HepG2 (cell line): ENCODE data around the gene BCAS3. TPM values are rescaled to one million over a fixed set of nuclear protein-coding genes. Genes with fewer than 3 reads are reported as not detected.

Experiments used
- ARNTL ChIP-seq: sonication (generic); formaldehyde crosslinking; IDR thresholded peaks from 2 replicates; pipeline ENCODE4 v1.4.0; 2020; ENCODE audit warnings: mild to moderate bottlenecking, missing genetic modification reagents
- FLYWCH1 ChIP-seq: sonication (generic); formaldehyde crosslinking; IDR thresholded peaks from 2 replicates; pipeline ENCODE4 v1.8.1; 2023; ENCODE audit warnings: mild to moderate bottlenecking, missing genetic modification reagents
- HNRNPK ChIP-seq: fragments of 200-400 bp; formaldehyde crosslinking; IDR thresholded peaks from 2 replicates; pipeline ENCODE4 v1.6.1; 2018; ENCODE audit warnings: low read length, low read depth, moderate library complexity, mild to moderate bottlenecking; ENCODE audit not compliant: poor library complexity, severe bottlenecking
- NCOR1 ChIP-seq: fragments of 200-600 bp; sonication (generic); IDR thresholded peaks from 2 replicates; pipeline ENCODE4 v1.7.0; 2017; ENCODE audit warnings: antibody characterized with exemption, low read length, borderline replicate concordance
- NR3C1 ChIP-seq: sonication (generic); formaldehyde crosslinking; IDR thresholded peaks from 2 replicates; pipeline ENCODE4 v1.4.0; 2020; ENCODE audit warnings: missing genetic modification reagents
- REPIN1 ChIP-seq: sonication (generic); formaldehyde crosslinking; IDR thresholded peaks from 2 replicates; pipeline ENCODE4 v1.8.0; 2022; ENCODE audit warnings: missing genetic modification reagents, low read depth, mild to moderate bottlenecking, borderline replicate concordance
- SIX4 ChIP-seq: sonication (generic); formaldehyde crosslinking; IDR thresholded peaks from 2 replicates; pipeline ENCODE4 v1.4.0; 2020; ENCODE audit warnings: missing genetic modification reagents
- SSRP1 ChIP-seq: IDR thresholded peaks from 2 replicates; pipeline ENCODE4 v1.6.1; 2016; ENCODE audit warnings: control low read depth
- ZBTB8A ChIP-seq: sonication (generic); formaldehyde crosslinking; IDR thresholded peaks from 2 replicates; pipeline ENCODE4 v1.4.0; 2020; ENCODE audit warnings: mild to moderate bottlenecking, low read depth, missing genetic modification reagents, borderline replicate concordance
- ZFY ChIP-seq: sonication (generic); formaldehyde crosslinking; IDR thresholded peaks from 2 replicates; pipeline ENCODE4 v1.4.0; 2020; ENCODE audit warnings: missing genetic modification reagents
- ZNF101 ChIP-seq: sonication (generic); formaldehyde crosslinking; IDR thresholded peaks from 2 replicates; pipeline ENCODE4 v1.4.0; 2020; ENCODE audit warnings: mild to moderate bottlenecking, low read depth, missing genetic modification reagents, borderline replicate concordance
- ZNF263 ChIP-seq: sonication (generic); formaldehyde crosslinking; IDR thresholded peaks from 2 replicates; pipeline ENCODE4 v1.4.0; 2020; ENCODE audit warnings: missing genetic modification reagents
- ZNF552 ChIP-seq: sonication (generic); formaldehyde crosslinking; IDR thresholded peaks from 2 replicates; pipeline ENCODE4 v1.9.0; 2022; ENCODE audit warnings: missing genetic modification reagents, mild to moderate bottlenecking, borderline replicate concordance
- polyA plus RNA-seq, 8 experiments: library from polyadenylated mRNA; depleted of rRNA in 3 of 8; stranded (reverse) in 7 of 8; unstranded in 1 of 8; fragments of >200 nt; fragmentation: Illumina TruSeq in 4 of 8; extraction: Trizol in 4 of 8; gene quantifications; 2 replicates each; pipeline versions ENCODE4 v1.2.1 to v1.2.3, GENCODE V29; 2011 to 2016; ENCODE audit warnings: low read depth in 4 of 8, missing spikeins in 1 of 8, mixed read lengths in 1 of 8; ENCODE audit not compliant: insufficient read depth in 1 of 8
- total RNA-seq, 5 experiments: library from RNA; depleted of rRNA; stranded (reverse); fragments of >200 nt; fragmentation: Illumina TruSeq; extraction: Trizol; gene quantifications; 2 replicates each; pipeline ENCODE4 v1.2.3, GENCODE V29; 2016; ENCODE audit warnings: low read depth in 1 of 5
- TF ChIP-seq, protein P1 (sequence below): sonication (generic); formaldehyde crosslinking; IDR thresholded peaks from 2 replicates; pipeline ENCODE4 v1.5.0; 2020; ENCODE audit warnings: missing genetic modification reagents
- TF ChIP-seq, protein P2 (sequence below): sonication (generic); formaldehyde crosslinking; IDR thresholded peaks from 2 replicates; pipeline ENCODE4 v1.5.0; 2020; ENCODE audit warnings: missing genetic modification reagents, mild to moderate bottlenecking, borderline replicate concordance
- TF ChIP-seq, protein P3 (sequence below): sonication (generic); formaldehyde crosslinking; IDR thresholded peaks from 2 replicates; pipeline ENCODE4 v1.5.1; 2020; ENCODE audit warnings: mild to moderate bottlenecking, missing genetic modification reagents, borderline replicate concordance
- TF ChIP-seq, protein P4 (sequence below): sonication (generic); formaldehyde crosslinking; IDR thresholded peaks from 2 replicates; pipeline ENCODE4 v1.4.0; 2020; ENCODE audit warnings: mild to moderate bottlenecking, missing genetic modification reagents
- TF ChIP-seq, protein P5 (sequence below): sonication (generic); formaldehyde crosslinking; IDR thresholded peaks from 2 replicates; pipeline ENCODE4 v1.9.0; 2021; ENCODE audit warnings: missing genetic modification reagents, mild to moderate bottlenecking, borderline replicate concordance
- TF ChIP-seq, protein P6 (sequence below): sonication (generic); formaldehyde crosslinking; IDR thresholded peaks from 2 replicates; pipeline ENCODE4 v1.4.0; 2020; ENCODE audit warnings: missing genetic modification reagents, borderline replicate concordance

BCAS3 gene
- total and polyA plus RNA-seq, 2 of the 13 experiments (the other 11 are each of a cell fraction or from before 2014, with no cell fraction given) = 10.7 to 11.2 TPM

DNA sequence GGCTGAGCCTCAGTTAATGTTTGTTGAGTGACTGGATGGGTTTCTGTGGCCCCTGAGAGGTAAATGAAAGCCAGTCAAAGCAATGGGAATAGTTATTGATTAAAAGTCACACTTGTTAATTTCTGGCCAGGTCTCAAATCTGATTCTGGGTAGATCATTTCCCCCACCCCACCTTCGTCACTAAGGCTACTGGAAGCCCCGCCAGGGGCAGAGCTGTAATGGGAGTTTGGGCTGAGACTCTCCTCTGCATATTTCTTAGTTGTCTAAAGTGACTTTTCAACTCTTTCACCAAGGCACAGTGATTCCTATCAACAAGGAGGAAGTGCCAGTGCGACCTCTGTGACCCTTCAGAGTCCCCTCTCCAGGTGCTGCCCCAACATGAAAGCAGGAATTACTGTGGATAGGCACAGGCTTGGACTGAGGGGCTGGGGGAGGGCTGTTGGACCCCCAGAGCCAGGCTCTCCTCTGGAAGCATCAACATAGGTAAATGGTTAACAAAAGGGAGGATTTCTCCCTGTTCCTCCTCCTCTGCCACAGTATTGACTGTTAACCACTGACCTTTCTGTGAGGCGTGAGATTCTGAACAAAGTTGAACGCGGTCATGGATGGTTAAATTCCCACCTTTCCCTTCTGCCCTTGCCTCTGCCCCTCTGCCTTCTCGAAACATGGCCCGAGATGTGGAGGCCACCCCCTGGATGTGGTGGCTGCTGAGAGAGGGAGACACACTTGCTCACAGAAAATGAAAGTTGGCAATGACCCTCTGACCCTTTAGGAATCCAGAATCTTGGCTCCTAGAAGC, 701.2 kb downstream of the BCAS3 start (continued):
- TF ChIP-seq, protein P1, sequence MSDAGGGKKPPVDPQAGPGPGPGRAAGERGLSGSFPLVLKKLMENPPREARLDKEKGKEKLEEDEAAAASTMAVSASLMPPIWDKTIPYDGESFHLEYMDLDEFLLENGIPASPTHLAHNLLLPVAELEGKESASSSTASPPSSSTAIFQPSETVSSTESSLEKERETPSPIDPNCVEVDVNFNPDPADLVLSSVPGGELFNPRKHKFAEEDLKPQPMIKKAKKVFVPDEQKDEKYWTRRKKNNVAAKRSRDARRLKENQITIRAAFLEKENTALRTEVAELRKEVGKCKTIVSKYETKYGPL = no peak
- TF ChIP-seq HNRNPK (no peak), ARNTL (CRISPR knock-in tag) (no peak), ZNF263 (peak; percentile 75), REPIN1 (CRISPR knock-in tag) (no peak), NCOR1 (no peak), FLYWCH1 (CRISPR knock-in tag) (no peak), ZBTB8A (CRISPR knock-in tag) (no peak), SIX4 (CRISPR knock-in tag) (no peak), NR3C1 (CRISPR knock-in tag) (no peak), ZNF101 (CRISPR knock-in tag) (no peak), SSRP1 (CRISPR knock-in tag) (no peak), ZNF552 (CRISPR knock-in tag) (no peak), ZFY (CRISPR knock-in tag) (peak; percentile 38; the same call in 1 of the 2 replicates)
- TF ChIP-seq, protein P2, sequence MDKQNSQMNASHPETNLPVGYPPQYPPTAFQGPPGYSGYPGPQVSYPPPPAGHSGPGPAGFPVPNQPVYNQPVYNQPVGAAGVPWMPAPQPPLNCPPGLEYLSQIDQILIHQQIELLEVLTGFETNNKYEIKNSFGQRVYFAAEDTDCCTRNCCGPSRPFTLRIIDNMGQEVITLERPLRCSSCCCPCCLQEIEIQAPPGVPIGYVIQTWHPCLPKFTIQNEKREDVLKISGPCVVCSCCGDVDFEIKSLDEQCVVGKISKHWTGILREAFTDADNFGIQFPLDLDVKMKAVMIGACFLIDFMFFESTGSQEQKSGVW (CRISPR knock-in tag) = no peak
- TF ChIP-seq, protein P3, sequence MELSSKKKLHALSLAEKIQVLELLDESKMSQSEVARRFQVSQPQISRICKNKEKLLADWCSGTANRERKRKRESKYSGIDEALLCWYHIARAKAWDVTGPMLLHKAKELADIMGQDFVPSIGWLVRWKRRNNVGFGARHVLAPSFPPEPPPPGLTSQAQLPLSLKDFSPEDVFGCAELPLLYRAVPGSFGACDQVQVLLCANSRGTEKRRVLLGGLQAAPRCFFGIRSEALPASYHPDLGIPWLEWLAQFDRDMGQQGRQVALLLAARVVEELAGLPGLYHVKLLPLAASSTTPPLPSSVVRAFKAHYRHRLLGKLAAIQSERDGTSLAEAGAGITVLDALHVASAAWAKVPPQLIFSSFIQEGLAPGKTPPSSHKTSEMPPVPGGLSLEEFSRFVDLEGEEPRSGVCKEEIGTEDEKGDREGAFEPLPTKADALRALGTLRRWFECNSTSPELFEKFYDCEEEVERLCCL (CRISPR knock-in tag) = no peak
- TF ChIP-seq, protein P4, sequence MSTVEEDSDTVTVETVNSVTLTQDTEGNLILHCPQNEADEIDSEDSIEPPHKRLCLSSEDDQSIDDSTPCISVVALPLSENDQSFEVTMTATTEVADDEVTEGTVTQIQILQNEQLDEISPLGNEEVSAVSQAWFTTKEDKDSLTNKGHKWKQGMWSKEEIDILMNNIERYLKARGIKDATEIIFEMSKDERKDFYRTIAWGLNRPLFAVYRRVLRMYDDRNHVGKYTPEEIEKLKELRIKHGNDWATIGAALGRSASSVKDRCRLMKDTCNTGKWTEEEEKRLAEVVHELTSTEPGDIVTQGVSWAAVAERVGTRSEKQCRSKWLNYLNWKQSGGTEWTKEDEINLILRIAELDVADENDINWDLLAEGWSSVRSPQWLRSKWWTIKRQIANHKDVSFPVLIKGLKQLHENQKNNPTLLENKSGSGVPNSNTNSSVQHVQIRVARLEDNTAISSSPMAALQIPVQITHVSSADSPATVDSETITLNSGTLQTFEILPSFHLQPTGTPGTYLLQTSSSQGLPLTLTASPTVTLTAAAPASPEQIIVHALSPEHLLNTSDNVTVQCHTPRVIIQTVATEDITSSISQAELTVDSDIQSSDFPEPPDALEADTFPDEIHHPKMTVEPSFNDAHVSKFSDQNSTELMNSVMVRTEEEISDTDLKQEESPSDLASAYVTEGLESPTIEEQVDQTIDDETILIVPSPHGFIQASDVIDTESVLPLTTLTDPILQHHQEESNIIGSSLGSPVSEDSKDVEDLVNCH = no peak
- TF ChIP-seq, protein P5, sequence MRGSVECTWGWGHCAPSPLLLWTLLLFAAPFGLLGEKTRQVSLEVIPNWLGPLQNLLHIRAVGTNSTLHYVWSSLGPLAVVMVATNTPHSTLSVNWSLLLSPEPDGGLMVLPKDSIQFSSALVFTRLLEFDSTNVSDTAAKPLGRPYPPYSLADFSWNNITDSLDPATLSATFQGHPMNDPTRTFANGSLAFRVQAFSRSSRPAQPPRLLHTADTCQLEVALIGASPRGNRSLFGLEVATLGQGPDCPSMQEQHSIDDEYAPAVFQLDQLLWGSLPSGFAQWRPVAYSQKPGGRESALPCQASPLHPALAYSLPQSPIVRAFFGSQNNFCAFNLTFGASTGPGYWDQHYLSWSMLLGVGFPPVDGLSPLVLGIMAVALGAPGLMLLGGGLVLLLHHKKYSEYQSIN (CRISPR knock-in tag) = no peak
- TF ChIP-seq, protein P6, sequence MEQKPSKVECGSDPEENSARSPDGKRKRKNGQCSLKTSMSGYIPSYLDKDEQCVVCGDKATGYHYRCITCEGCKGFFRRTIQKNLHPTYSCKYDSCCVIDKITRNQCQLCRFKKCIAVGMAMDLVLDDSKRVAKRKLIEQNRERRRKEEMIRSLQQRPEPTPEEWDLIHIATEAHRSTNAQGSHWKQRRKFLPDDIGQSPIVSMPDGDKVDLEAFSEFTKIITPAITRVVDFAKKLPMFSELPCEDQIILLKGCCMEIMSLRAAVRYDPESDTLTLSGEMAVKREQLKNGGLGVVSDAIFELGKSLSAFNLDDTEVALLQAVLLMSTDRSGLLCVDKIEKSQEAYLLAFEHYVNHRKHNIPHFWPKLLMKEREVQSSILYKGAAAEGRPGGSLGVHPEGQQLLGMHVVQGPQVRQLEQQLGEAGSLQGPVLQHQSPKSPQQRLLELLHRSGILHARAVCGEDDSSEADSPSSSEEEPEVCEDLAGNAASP (CRISPR knock-in tag) = no peak
